Measurements from ENCODE around the gene IGF2BP3. TPM values are rescaled to one million over a fixed set of nuclear protein-coding genes. Genes with fewer than 3 reads are reported as not detected.

Gene IGF2BP3
- total and polyA plus RNA-seq, 10 of the 15 experiments (the other 5 are each of a cell fraction or from before 2014, with no cell fraction given) = 4.6 to 61.2 (median 36.9) TPM

DNA sequence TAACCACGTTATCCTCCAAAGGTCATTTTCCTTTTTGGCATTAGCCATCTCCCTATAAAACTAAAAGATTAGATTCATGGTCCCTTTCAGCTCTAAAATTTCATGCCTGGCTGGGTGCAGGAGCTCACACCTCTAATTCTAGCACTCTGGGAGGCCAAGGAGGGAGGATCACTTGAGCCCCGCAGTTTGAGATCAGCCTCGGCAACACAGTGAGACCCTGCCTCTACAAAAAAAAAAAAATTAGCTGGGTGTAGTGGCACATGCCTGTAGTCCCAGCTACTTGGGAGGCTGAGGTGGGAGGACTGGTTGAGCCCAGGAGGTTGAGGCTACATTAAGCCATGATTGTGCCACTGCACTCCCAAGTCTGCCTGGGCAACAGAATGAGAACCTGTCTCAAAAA is 114.1 kb downstream of the IGF2BP3 start:
- Histone ChIP-seq H3K79me2 (ENCODE audit: control insufficient read depth, insufficient read depth, low read length) (peaks cover 9% of the 10 kb centered on the region), H3K27me3 (replicated peaks in 1 of 2; ENCODE audit: control insufficient read depth in 2 of 2, insufficient read depth in 2 of 2, low read length in 1 of 2) (no peaks in the 10 kb centered on the region), H3K27ac (ENCODE audit: control insufficient read depth, insufficient read depth) (no peak overlapping the region), H3K9me3 (replicated peaks; ENCODE audit: control insufficient read depth, insufficient read depth, low read length) (peaks cover 3% of the 10 kb centered on the region; the same call in 2 of the 3 replicates), H3K4me3 (no peak overlapping the region), H4K20me1 (ENCODE audit: control insufficient read depth, insufficient read depth) (no peaks in the 10 kb centered on the region), H2AFZ (ENCODE audit: control insufficient read depth, low read depth, low read length) (no peak overlapping the region), H3K9ac (ENCODE audit: control insufficient read depth, insufficient read depth, low read length) (no peak overlapping the region), H3K4me1 (ENCODE audit: control insufficient read depth, insufficient read depth, low read length) (peaks cover 37% of the 10 kb centered on the region), H3K4me2 (ENCODE audit: control insufficient read depth, insufficient read depth) (no peak overlapping the region), H3K36me3 (ENCODE audit: control insufficient read depth in 2 of 2, insufficient read depth in 2 of 2, low read length in 1 of 2) (peaks cover 0 to 10% of the 10 kb centered on the region in 2 experiments; a peak in 3 of 4 replicates)
- ATAC-seq (no peak), FAIRE-seq (no peak), DNase-seq (ENCODE audit: low read depth, low spot score) (no peak)
- intact Hi-C loops (cut with micrococcal nuclease; ENCODE audit: unreplicated experiment) (loop anchor here (2.0 to 5.0 kb wide), 2 partner anchors 116 to 189 kb away; partner anchors contain the start of gene IGF2BP3), in situ Hi-C loops (cut with MboI) (no loop called here)
- WGBS (ENCODE audit: insufficient coverage, insufficient replicate concordance, low lambda C conversion rate, missing lambda C conversion rate) = 63% methylated on average over 3 of the region's 3 CpGs
- CTCF ChIA-PET = interaction anchor here (0.8 to 2.3 kb wide), 12 partner anchors 10 to 191 kb away, joined by 3 to 7 read pairs (median 4); no protein-coding TSS in a partner anchor
- SMC1A ChIA-PET (ENCODE audit: uncharacterized antibody, unreplicated experiment) = interaction anchor here (0.6 to 1.9 kb wide), 7 partner anchors 9 to 154 kb away, joined by 3 to 12 read pairs (median 4); no protein-coding TSS in a partner anchor
- no peak for TF ChIP-seq RELB (IDR thresholded peaks at IDR 0.05; ENCODE audit: low read depth)
- no peak for TF ChIP-seq ZNF274 (IDR thresholded peaks at IDR 0.05; ENCODE audit: insufficient read depth, insufficient read length)
- TF ChIP-seq, protein P1, sequence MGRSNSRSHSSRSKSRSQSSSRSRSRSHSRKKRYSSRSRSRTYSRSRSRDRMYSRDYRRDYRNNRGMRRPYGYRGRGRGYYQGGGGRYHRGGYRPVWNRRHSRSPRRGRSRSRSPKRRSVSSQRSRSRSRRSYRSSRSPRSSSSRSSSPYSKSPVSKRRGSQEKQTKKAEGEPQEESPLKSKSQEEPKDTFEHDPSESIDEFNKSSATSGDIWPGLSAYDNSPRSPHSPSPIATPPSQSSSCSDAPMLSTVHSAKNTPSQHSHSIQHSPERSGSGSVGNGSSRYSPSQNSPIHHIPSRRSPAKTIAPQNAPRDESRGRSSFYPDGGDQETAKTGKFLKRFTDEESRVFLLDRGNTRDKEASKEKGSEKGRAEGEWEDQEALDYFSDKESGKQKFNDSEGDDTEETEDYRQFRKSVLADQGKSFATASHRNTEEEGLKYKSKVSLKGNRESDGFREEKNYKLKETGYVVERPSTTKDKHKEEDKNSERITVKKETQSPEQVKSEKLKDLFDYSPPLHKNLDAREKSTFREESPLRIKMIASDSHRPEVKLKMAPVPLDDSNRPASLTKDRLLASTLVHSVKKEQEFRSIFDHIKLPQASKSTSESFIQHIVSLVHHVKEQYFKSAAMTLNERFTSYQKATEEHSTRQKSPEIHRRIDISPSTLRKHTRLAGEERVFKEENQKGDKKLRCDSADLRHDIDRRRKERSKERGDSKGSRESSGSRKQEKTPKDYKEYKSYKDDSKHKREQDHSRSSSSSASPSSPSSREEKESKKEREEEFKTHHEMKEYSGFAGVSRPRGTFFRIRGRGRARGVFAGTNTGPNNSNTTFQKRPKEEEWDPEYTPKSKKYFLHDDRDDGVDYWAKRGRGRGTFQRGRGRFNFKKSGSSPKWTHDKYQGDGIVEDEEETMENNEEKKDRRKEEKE (IDR thresholded peaks at IDR 0.05) = no peak
- TF ChIP-seq, protein P2, sequence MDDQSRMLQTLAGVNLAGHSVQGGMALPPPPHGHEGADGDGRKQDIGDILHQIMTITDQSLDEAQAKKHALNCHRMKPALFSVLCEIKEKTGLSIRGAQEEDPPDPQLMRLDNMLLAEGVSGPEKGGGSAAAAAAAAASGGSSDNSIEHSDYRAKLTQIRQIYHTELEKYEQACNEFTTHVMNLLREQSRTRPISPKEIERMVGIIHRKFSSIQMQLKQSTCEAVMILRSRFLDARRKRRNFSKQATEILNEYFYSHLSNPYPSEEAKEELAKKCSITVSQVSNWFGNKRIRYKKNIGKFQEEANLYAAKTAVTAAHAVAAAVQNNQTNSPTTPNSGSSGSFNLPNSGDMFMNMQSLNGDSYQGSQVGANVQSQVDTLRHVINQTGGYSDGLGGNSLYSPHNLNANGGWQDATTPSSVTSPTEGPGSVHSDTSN (IDR thresholded peaks at IDR 0.05; ENCODE audit: insufficient replicate concordance, low read depth, low read length) = no peak
- TF ChIP-seq SMAD5 (IDR thresholded peaks at IDR 0.05; ENCODE audit: low read depth) = no peak
- no peak for TF ChIP-seq FOXM1 (IDR thresholded peaks at IDR 0.05; ENCODE audit: low read depth, low read length)
- TF ChIP-seq CHD4 (IDR thresholded peaks at IDR 0.05) = no peak
- no peak for TF ChIP-seq PRDM15 (CRISPR knock-in tag; IDR thresholded peaks at IDR 0.05)
- TF ChIP-seq CBX5 (IDR thresholded peaks at IDR 0.05; ENCODE audit: low read depth) = no peak
- no peak for TF ChIP-seq ZNF24 (IDR thresholded peaks at IDR 0.05)
- TF ChIP-seq NR2F1 (conservative IDR thresholded peaks at IDR 0.05) = no peak
- TF ChIP-seq IRF4 (IDR thresholded peaks at IDR 0.05; ENCODE audit: low read depth, low read length) = no peak
- TF ChIP-seq RELA (IDR thresholded peaks at IDR 0.05; ENCODE audit: borderline replicate concordance, partially characterized antibody) = no peak
- RAD21 ChIA-PET (ENCODE audit: unreplicated experiment) = interaction anchor here (1.0 to 1.9 kb wide), 3 partner anchors 69 to 191 kb away, joined by 3 to 9 read pairs (median 3); no protein-coding TSS in a partner anchor
- BruUV-seq (replicated peaks) = no TSS peak
- POLR2A ChIA-PET = interaction anchor here (0.6 to 1.4 kb wide), 5 partner anchors 10 to 366 kb away, joined by 3 to 4 read pairs (median 3); no protein-coding TSS in a partner anchor

All from GM12878 (cell line).